Peyer's patch (tissue), 4 donors: ENCODE data around the gene SPACA6. TPM values are rescaled to one million over a fixed set of nuclear protein-coding genes. Genes with fewer than 3 reads are reported as not detected.

Source experiments
- DNase-seq, 3 donors: peaks; one replicate each; pipeline ENCODE4 v3.0.0-alpha.2; 2017 to 2019
- H3K27ac ChIP-seq, 4 donors: fragments of 200-600 bp; sonication (generic); one replicate each; pipeline ENCODE4 v1.5.1; 2016 to 2019
- H3K27me3 ChIP-seq, 2 donors: fragments of 200-600 bp; sonication (generic); one replicate each; pipeline ENCODE4 v1.5.1; 2019
- H3K36me3 ChIP-seq, 3 donors: fragments of 200-600 bp; sonication (generic); one replicate each; pipeline ENCODE4 v1.5.1; 2016 to 2019
- H3K4me1 ChIP-seq, 4 donors: fragments of 200-600 bp; sonication (generic); one replicate each; pipeline ENCODE4 v1.5.1; 2016 to 2019
- H3K4me3 ChIP-seq, 4 donors: fragments of 200-600 bp; sonication (generic); 1 replicate in 3 of 4; 2 replicates in 1 of 4; pipeline ENCODE4 v1.5.1; 2016 to 2019; ENCODE audit warnings: mild to moderate bottlenecking in 1 of 4
- H3K9me3 ChIP-seq, 4 donors: fragments of 200-600 bp; sonication (generic); one replicate each; pipeline ENCODE4 v1.5.1; 2016 to 2019; ENCODE audit warnings: mild to moderate bottlenecking in 1 of 4
- CTCF ChIP-seq, 6 experiments: fragments of 450-650 bp in 4 of 6; fragments of 200-600 bp in 2 of 6; sonication (generic) in 1 of 6; IDR thresholded peaks; one replicate each; pipeline ENCODE4 v1.5.1; 2017 to 2019; ENCODE audit warnings: antibody characterized with exemption in 6 of 6, mild to moderate bottlenecking in 3 of 6, moderate library complexity in 1 of 6
- POLR2A ChIP-seq, 2 donors: fragments of 450-650 bp; IDR thresholded peaks; one replicate each; pipeline ENCODE4 v1.5.1; 2017; ENCODE audit warnings: antibody characterized with exemption in 2 of 2, mild to moderate bottlenecking in 2 of 2, moderate library complexity in 2 of 2
- total RNA-seq, 4 donors: library from RNA; depleted of rRNA; stranded (reverse); fragments of >200 nt; gene quantifications; one replicate each; pipeline ENCODE4 v1.1.0, GENCODE V29; 2016

The SPACA6 gene
- total RNA-seq, 4 donors from 2014 or later: 3.0 to 29.7 (median 11.6) TPM

GRCh38 chr19:51740356-51740755 is 47.2 kb downstream of the SPACA6 start:
- H3K9me3 ChIP-seq: no peaks in the 10 kb centered on the region
- no peak for TF ChIP-seq CTCF (IDR thresholded peaks at IDR 0.05)
- no peak for TF ChIP-seq POLR2A (IDR thresholded peaks at IDR 0.05)
- no peak for DNase-seq

GRCh38 chr19:51742789-51743188 is 49.7 kb downstream of the SPACA6 start:
- Histone ChIP-seq H3K9me3 (no peaks in the 10 kb centered on the region), H3K27ac (no peak overlapping the region), H3K4me1 (no peaks in the 10 kb centered on the region), H3K36me3 (no peaks in the 10 kb centered on the region), H3K4me3 (no peak overlapping the region), H3K27me3 (no peaks in the 10 kb centered on the region)
- DNase-seq: no peak
- no peak for TF ChIP-seq CTCF (IDR thresholded peaks at IDR 0.05)
- no peak for TF ChIP-seq POLR2A (IDR thresholded peaks at IDR 0.05)

More at GRCh38 chr19:51740356-51740755, 47.2 kb downstream of the SPACA6 start:
- Histone ChIP-seq H3K36me3 (no peaks in the 10 kb centered on the region), H3K27me3 (no peaks in the 10 kb centered on the region), H3K4me3 (no peak overlapping the region), H3K4me1 (no peaks in the 10 kb centered on the region), H3K27ac (no peak overlapping the region)

GRCh38 chr19:51743405-51743804 is 50.3 kb downstream of the SPACA6 start:
- Histone ChIP-seq H3K27ac (no peak overlapping the region), H3K36me3 (no peaks in the 10 kb centered on the region), H3K4me3 (no peak overlapping the region), H3K27me3 (no peaks in the 10 kb centered on the region), H3K4me1 (no peaks in the 10 kb centered on the region), H3K9me3 (no peaks in the 10 kb centered on the region)
- no peak for DNase-seq
- TF ChIP-seq POLR2A (IDR thresholded peaks at IDR 0.05): no peak
- TF ChIP-seq CTCF (IDR thresholded peaks at IDR 0.05): no peak

GRCh38 chr19:51746731-51747130 is 53.6 kb downstream of the SPACA6 start:
- Histone ChIP-seq H3K27me3 (no peaks in the 10 kb centered on the region), H3K36me3 (no peaks in the 10 kb centered on the region), H3K9me3 (no peaks in the 10 kb centered on the region), H3K4me1 (no peaks in the 10 kb centered on the region), H3K4me3 (no peak overlapping the region), H3K27ac (no peak overlapping the region)
- no peak for DNase-seq
- TF ChIP-seq POLR2A (IDR thresholded peaks at IDR 0.05): no peak
- TF ChIP-seq CTCF (IDR thresholded peaks at IDR 0.05): no peak

GRCh38 chr19:51749979-51750378 is 56.8 kb downstream of the SPACA6 start:
- no peak for TF ChIP-seq CTCF (IDR thresholded peaks at IDR 0.05)
- Histone ChIP-seq H3K4me1 (no peaks in the 10 kb centered on the region), H3K27me3 (no peaks in the 10 kb centered on the region), H3K36me3 (no peaks in the 10 kb centered on the region), H3K9me3 (no peaks in the 10 kb centered on the region), H3K27ac (no peak overlapping the region), H3K4me3 (no peak overlapping the region)
- DNase-seq: no peak
